PC-3 (cell line): ENCODE results near the gene HCAR3. TPM values are rescaled to one million over a fixed set of nuclear protein-coding genes. Genes with fewer than 3 reads are reported as not detected.

Experiments
- ATAC-seq: fragments of 200-7000 bp; cut with Tn5 transposase; 2 replicates; pipeline ENCODE4 v1.9.1; 2020; ENCODE audit warnings: mild to moderate bottlenecking, moderate library complexity
- BruUV-seq: library from RNA; stranded (reverse); fragments of 400-500 nt; replicated peaks from 2 replicates; lab custom pipeline; 2021; lab: Mats Ljungman, UMichigan
- CTCF ChIA-PET: fragments of 300-600 bp; sonication (Branson Sonifier 250); formaldehyde crosslinking; loops from one replicate; lab custom pipeline; 2022; ENCODE audit warnings: antibody characterized with exemption; lab: Charles Lee
- POLR2A ChIA-PET: fragments of 300-600 bp; sonication (Branson Sonifier 250); formaldehyde crosslinking; loops from one replicate; lab custom pipeline; 2022; ENCODE audit warnings: antibody characterized with exemption; ENCODE audit not compliant: unreplicated experiment; lab: Charles Lee
- DNase-seq: peaks from one replicate; pipeline ENCODE4 v3.0.0-alpha.2; 2015
- H2AFZ ChIP-seq: fragments of 300-600 bp; sonication (generic); 2 replicates; pipeline ENCODE4 v1.6.0; 2016; ENCODE audit warnings: antibody characterized with exemption, low read length
- H3F3A ChIP-seq: fragments of 300-600 bp; sonication (generic); one replicate; pipeline ENCODE4 v1.6.0; 2017; ENCODE audit warnings: antibody characterized with exemption, low read length, control low read depth, mild to moderate bottlenecking; ENCODE audit not compliant: unreplicated experiment
- H3K27ac ChIP-seq: fragments of 300-600 bp; sonication (generic); 2 replicates; pipeline ENCODE4 v1.5.1; 2016; ENCODE audit warnings: mild to moderate bottlenecking, low read length
- H3K27me3 ChIP-seq: fragments of 300-600 bp; sonication (generic); 2 replicates; pipeline ENCODE4 v1.6.1; 2016; ENCODE audit warnings: low read length, mixed read lengths
- H3K36me3 ChIP-seq: fragments of 300-600 bp; sonication (generic); 2 replicates; pipeline ENCODE4 v1.6.1; 2016; ENCODE audit warnings: low read depth, mixed run types, low read length, mixed read lengths
- H3K4me1 ChIP-seq: fragments of 300-600 bp; sonication (generic); 2 replicates; pipeline ENCODE4 v1.5.1; 2016; ENCODE audit warnings: low read length; ENCODE audit not compliant: insufficient read depth
- H3K4me2 ChIP-seq: fragments of 300-600 bp; sonication (generic); 2 replicates; pipeline ENCODE4 v1.6.0; 2016; ENCODE audit warnings: low read length
- H3K4me3 ChIP-seq: fragments of 300-600 bp; sonication (generic); 2 replicates; pipeline ENCODE4 v1.5.1; 2016; ENCODE audit warnings: mild to moderate bottlenecking, low read length, mixed read lengths
- H3K79me2 ChIP-seq: fragments of 300-600 bp; sonication (generic); 2 replicates; pipeline ENCODE4 v1.6.1; 2017; ENCODE audit warnings: low read length, mixed read lengths
- H3K9ac ChIP-seq: fragments of 300-600 bp; sonication (generic); 2 replicates; pipeline ENCODE4 v1.6.0; 2016; ENCODE audit warnings: mild to moderate bottlenecking, low read length
- H3K9me2 ChIP-seq: fragments of 300-600 bp; sonication (generic); replicated peaks from 2 replicates; pipeline ENCODE4 v1.6.1; 2016; ENCODE audit warnings: mixed run types, low read length, mixed read lengths
- H3K9me3 ChIP-seq: fragments of 300-600 bp; sonication (generic); 2 replicates; pipeline ENCODE4 v1.6.1; 2016; ENCODE audit warnings: low read length, mixed read lengths
- H4K20me1 ChIP-seq: fragments of 300-600 bp; sonication (generic); 2 replicates; pipeline ENCODE4 v1.6.1; 2016; ENCODE audit warnings: low read length, mixed read lengths
- CTCF ChIP-seq: fragments of 300-600 bp; sonication (generic); conservative IDR thresholded peaks from 2 replicates; pipeline ENCODE4 v1.5.1; 2017; ENCODE audit warnings: antibody characterized with exemption, low read depth, mild to moderate bottlenecking, low read length
- EZH2 ChIP-seq: fragments of 300-600 bp; sonication (generic); IDR thresholded peaks from one replicate; pipeline ENCODE4 v1.6.1; 2017; ENCODE audit warnings: antibody characterized with exemption, mild to moderate bottlenecking, low read length; ENCODE audit not compliant: unreplicated experiment
- EZH2phosphoT487 ChIP-seq: fragments of 300-600 bp; sonication (generic); IDR thresholded peaks from 2 replicates; pipeline ENCODE4 v1.6.1; 2018; ENCODE audit warnings: mild to moderate bottlenecking, antibody characterized with exemption, low read length, borderline replicate concordance
- intact Hi-C: fragments of 100-400 bp; cut with micrococcal nuclease; formaldehyde crosslinking; loops from 2 replicates; pipeline ENCODE4 v1.9.0; 2023
- total RNA-seq: library from RNA; depleted of rRNA; stranded (reverse); fragments of >200 nt; gene quantifications from 2 replicates; pipeline ENCODE4 v1.2.3, GENCODE V29; 2014

The HCAR3 gene
- total RNA-seq, 1 experiment from 2014 or later: not detected

- intact Hi-C loops: loop anchor here (5.0 kb wide), 1 partner anchor 49 kb away; no protein-coding TSS in a partner anchor
- Histone ChIP-seq H3K79me2 (peaks cover 24% of the 10 kb centered on the region), H4K20me1 (no peaks in the 10 kb centered on the region), H2AFZ (peak overlapping the region; percentile 17; the same call in 1 of the 2 replicates), H3K4me2 (peak overlapping the region; percentile 70), H3K9me2 (no peaks in the 10 kb centered on the region), H3K4me1 (peaks cover 49% of the 10 kb centered on the region), H3K27me3 (no peaks in the 10 kb centered on the region), H3K9ac (peak overlapping the region; percentile 3; the same call in 1 of the 2 replicates), H3K36me3 (no peaks in the 10 kb centered on the region), H3K4me3 (peak overlapping the region; percentile 38), H3K27ac (peak overlapping the region; percentile 63), H3F3A (no peaks in the 10 kb centered on the region), H3K9me3 (no peaks in the 10 kb centered on the region)
- ATAC-seq: peak; percentile 69
- ChIA-PET CTCF (no interaction called here), POLR2A (interaction anchor here (0.6 kb wide), 1 partner anchor 41 kb away, joined by 3 read pairs; no protein-coding TSS in a partner anchor)
- peak; percentile 92 for DNase-seq
- BruUV-seq: no TSS peak
- TF ChIP-seq EZH2 (no peak), CTCF (no peak), EZH2phosphoT487 (no peak)
Observed at GRCh38 chr12:122726080-122726558, 9.5 kb upstream of the HCAR3 start.

GRCh38 chr12:122725452-122726079 lies 9.0 kb upstream of the HCAR3 start:
- Histone ChIP-seq H3K4me1 (peaks cover 44% of the 10 kb centered on the region), H3K27ac (peak overlapping the region; percentile 63), H3F3A (no peaks in the 10 kb centered on the region), H3K4me2 (peak overlapping the region; percentile 70), H3K79me2 (peaks cover 24% of the 10 kb centered on the region), H3K9me2 (no peaks in the 10 kb centered on the region), H3K9ac (peak overlapping the region; percentile 3; the same call in 1 of the 2 replicates), H3K9me3 (no peaks in the 10 kb centered on the region), H3K36me3 (no peaks in the 10 kb centered on the region), H4K20me1 (no peaks in the 10 kb centered on the region), H2AFZ (peak overlapping the region; percentile 17; the same call in 1 of the 2 replicates), H3K4me3 (peak overlapping the region; percentile 38), H3K27me3 (no peaks in the 10 kb centered on the region)
- intact Hi-C loops: loop anchor here (5.0 kb wide), 1 partner anchor 48 kb away; no protein-coding TSS in a partner anchor
- TF ChIP-seq EZH2 (no peak), CTCF (no peak), EZH2phosphoT487 (no peak)
- ChIA-PET POLR2A (no interaction called here), CTCF (no interaction called here)
- BruUV-seq: no TSS peak
- DNase-seq (no peak), ATAC-seq (no peak)
